Type B pancreatic cell (in vitro differentiated cells): Measurements from ENCODE around the gene FIS1. TPM values are rescaled to one million over a fixed set of nuclear protein-coding genes. Genes with fewer than 3 reads are reported as not detected.
"Not testable (repeated sequence)": the region's sequence is repeated elsewhere in the genome, so short reads cannot be mapped to it uniquely, and the experiment has no call there.

Source experiments
- DNase-seq: peaks from one replicate; pipeline ENCODE4 v3.0.0; 2021; ENCODE audit warnings: mixed read lengths; ENCODE audit not compliant: unreplicated experiment; ENCODE audit errors: extremely low spot score
- H3K27ac Mint-ChIP-seq: 2 replicates; pipeline ENCODE4 v1.8.0; 2021; ENCODE audit warnings: mild to moderate bottlenecking, mixed read lengths
- H3K27me3 Mint-ChIP-seq: 2 replicates; pipeline ENCODE4 v1.8.0; 2021; ENCODE audit warnings: mixed read lengths
- H3K36me3 Mint-ChIP-seq: 2 replicates; pipeline ENCODE4 v1.8.0; 2021; ENCODE audit warnings: mixed read lengths
- H3K4me1 Mint-ChIP-seq: one replicate; pipeline ENCODE4 v1.8.0; 2021; ENCODE audit warnings: mixed read lengths; ENCODE audit not compliant: unreplicated experiment
- H3K4me3 Mint-ChIP-seq: 2 replicates; pipeline ENCODE4 v1.8.0; 2021; ENCODE audit warnings: mild to moderate bottlenecking, mixed read lengths
- H3K9me3 Mint-ChIP-seq: 2 replicates; pipeline ENCODE4 v1.8.0; 2021; ENCODE audit warnings: mixed read lengths
- long read RNA-seq: library from polyadenylated mRNA; unstranded; transcript quantifications from one replicate; pipeline ENCODE4 v2.0.0, GENCODE V29; 2020
- total RNA-seq: library from RNA; stranded (reverse); gene quantifications from 2 replicates; pipeline ENCODE4 v1.2.1, GENCODE V29; 2021; ENCODE audit warnings: low replicate concordance
- TF ChIP-seq, protein P1 (sequence below): fragments of 200-600 bp; sonication (generic); conservative IDR thresholded peaks from 2 replicates; pipeline ENCODE4 v1.5.0; 2021; ENCODE audit warnings: antibody characterized with exemption, mild to moderate bottlenecking

Gene FIS1
- 110 and 114 TPM in 2 replicates for total RNA-seq
- long read RNA-seq, transcript FIS1-201 (5 exons, 734 nt) = major isoform, 37 of 45 reads
- long read RNA-seq, partial matches to known transcripts = 0 of 45 reads
- long read RNA-seq, other reads (novel, unspliced or antisense) = 2 of 45 reads

DNA sequence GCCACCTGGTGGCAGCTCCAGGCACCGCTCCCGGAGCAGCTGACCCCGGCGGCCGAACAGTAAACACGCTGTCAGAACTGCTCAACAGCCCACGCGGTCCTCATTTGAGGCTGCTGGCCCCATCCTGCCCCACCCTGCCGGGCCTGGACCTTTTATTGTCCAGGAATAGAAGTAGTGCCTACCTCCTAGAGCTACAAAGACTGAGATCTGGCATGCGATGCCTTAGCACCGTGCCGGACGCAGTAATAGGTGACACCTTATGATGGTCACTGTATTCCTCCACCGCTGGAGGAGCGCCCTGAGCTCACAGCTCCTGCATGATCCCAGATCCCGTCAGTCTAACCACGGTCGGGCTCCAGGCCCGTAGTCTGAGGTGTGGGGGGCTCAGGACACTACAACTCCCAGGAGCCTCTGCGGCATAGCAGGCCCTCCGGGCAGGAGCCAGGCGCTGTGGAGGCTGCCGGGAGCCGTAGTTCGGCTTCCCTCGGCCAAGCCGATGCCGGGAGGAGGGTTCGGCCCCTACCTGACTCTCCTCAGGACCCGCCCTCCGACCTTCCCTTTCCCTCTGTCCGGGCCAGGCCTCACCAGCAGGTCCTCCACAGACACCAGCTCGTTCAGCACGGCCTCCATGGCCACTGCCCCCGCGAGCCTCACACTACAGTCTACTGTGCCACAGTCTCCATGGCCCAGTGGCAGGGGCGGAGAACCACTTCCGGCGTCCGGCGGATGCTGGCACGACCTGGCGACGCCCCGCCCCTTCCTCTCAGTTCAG, at the start of gene FIS1:
TSS of gene FIS1 (minus strand) at position 707 of the 772 bp plus-strand sequence. CDS start at position 630, 77 bp downstream.
- Mint-ChIP-seq H3K36me3 (no peaks in the 10 kb centered on the region), H3K27me3 (no peaks in the 10 kb centered on the region), H3K4me1 (peaks cover 19% of the 10 kb centered on the region), H3K27ac (peak within 1 kb of the TSS; percentile 96), H3K4me3 (peak within 1 kb of the TSS; percentile 99), H3K9me3 (no peaks in the 10 kb centered on the region)
- TF ChIP-seq, protein P1, sequence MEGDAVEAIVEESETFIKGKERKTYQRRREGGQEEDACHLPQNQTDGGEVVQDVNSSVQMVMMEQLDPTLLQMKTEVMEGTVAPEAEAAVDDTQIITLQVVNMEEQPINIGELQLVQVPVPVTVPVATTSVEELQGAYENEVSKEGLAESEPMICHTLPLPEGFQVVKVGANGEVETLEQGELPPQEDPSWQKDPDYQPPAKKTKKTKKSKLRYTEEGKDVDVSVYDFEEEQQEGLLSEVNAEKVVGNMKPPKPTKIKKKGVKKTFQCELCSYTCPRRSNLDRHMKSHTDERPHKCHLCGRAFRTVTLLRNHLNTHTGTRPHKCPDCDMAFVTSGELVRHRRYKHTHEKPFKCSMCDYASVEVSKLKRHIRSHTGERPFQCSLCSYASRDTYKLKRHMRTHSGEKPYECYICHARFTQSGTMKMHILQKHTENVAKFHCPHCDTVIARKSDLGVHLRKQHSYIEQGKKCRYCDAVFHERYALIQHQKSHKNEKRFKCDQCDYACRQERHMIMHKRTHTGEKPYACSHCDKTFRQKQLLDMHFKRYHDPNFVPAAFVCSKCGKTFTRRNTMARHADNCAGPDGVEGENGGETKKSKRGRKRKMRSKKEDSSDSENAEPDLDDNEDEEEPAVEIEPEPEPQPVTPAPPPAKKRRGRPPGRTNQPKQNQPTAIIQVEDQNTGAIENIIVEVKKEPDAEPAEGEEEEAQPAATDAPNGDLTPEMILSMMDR = peak; percentile 92
- DNase-seq = peak; percentile 95

DNA sequence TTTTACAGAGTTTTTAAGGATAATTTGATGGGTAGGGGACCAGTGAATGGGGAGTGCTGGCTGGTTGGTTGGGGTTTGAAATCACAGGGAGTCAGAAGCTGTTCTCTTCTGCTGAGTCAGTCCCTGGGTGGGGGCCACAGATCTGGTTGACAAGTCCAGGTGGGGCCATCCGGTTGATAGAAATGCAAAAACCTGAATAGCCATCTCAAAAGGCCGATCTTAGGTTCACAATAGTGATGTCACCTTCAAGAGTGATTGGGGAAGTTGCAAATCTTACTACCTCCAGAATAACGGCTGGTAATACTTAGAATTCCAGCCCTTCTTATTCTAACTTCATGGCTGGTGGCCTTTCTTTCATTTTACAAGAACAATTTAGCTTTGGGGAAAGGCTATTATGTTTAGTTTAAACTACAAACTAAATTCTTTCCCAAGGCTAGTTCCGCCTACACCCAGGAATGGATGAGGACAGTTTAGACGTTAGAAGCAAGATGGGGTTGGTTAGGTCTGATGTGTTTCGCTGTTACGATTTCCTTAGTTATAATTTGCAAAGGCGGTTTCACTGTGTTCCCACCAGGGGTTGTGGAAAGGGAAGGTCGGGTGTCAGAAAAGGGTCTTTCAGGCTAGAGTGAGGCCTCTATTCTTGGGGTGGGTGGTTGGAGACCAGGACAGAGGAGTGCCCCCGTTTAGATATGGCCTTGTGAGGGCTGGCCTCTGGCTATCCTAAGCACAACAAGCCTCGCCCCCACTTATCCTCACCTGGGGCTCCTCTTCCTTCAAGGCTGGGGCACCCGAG, 49.4 kb upstream of the FIS1 start:
- DNase-seq = no peak
- Mint-ChIP-seq H3K9me3 (no peaks in the 10 kb centered on the region), H3K27me3 (peaks cover 80% of the 10 kb centered on the region)

DNA sequence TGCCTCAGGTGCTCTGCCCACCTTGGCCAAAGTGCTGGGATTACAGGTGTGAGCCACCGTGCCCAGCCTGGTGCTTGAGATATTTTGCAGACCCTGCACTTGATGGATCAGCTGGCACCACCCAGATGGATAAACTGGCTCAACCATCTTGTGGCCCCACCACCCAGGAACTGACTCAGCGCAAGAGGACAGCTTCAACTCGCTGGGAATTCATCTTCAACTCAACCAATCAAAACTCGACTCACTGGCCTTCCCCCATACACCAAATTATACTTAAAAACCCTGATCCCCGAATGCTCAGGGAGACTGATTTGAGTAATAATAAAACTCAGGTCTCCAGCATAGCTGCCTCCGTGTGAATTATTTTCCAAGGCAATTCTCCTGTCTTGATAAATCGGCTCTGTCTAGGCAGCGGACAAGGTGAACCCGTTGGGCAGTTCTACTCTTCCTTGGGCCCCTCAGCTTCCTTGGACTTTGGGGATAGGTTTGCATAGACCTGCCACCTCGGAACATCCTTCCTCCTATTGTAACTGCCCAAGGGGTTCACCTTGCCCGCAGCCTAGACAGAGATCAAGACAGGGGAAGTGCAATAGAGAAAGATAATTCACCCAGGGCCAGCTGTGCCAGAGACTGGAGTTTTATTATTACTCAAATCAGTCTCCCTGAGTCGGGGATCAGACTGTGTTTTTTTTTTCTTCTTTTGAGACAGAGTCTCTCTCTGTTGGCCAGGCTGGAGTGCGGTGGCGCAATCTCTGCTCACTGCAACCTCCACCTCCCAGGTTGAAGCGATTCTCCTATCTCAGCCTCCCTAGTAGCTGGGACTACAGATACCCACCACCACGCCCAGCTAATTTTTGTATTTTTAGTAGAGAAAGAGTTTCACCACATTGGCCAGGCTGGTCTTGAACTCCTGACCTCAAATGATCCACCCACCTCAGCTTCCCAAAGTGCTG, 48.5 kb upstream of the FIS1 start:
- not testable (repeated sequence) for H3K9me3 Mint-ChIP-seq, H3K27ac Mint-ChIP-seq, DNase-seq, H3K36me3 Mint-ChIP-seq, H3K4me3 Mint-ChIP-seq, H3K4me1 Mint-ChIP-seq
- peaks cover 81% of the 10 kb centered on the region for H3K27me3 Mint-ChIP-seq

More for the DNA sequence above, 49.4 kb upstream of the FIS1 start:
- Mint-ChIP-seq H3K36me3 (no peaks in the 10 kb centered on the region), H3K4me1 (peaks cover 4% of the 10 kb centered on the region), H3K27ac (no peak overlapping the region), H3K4me3 (no peak overlapping the region)
- TF ChIP-seq, protein P1 = no peak

DNA sequence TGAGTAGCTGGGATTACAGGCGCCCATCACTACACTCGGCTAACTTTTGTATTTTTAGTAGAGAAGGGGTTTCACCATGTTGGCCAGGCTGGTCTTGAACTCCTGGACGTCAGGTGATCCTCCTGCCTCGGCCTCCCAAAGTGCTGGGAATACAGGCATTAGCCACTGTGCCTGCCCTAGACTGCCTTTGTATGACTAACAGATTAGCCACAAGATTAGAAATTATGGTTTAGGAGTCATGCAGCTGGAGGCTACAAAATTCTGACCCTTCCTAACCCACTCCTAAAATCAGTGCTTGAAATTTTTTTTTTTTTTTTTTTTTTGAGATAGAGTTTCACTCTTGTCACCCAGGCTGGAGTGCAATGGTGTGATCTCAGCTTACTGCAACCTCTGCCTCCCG, 47.7 kb upstream of the FIS1 start:
- H3K27ac Mint-ChIP-seq = not testable (repeated sequence)
- peaks cover 83% of the 10 kb centered on the region for H3K27me3 Mint-ChIP-seq

DNA sequence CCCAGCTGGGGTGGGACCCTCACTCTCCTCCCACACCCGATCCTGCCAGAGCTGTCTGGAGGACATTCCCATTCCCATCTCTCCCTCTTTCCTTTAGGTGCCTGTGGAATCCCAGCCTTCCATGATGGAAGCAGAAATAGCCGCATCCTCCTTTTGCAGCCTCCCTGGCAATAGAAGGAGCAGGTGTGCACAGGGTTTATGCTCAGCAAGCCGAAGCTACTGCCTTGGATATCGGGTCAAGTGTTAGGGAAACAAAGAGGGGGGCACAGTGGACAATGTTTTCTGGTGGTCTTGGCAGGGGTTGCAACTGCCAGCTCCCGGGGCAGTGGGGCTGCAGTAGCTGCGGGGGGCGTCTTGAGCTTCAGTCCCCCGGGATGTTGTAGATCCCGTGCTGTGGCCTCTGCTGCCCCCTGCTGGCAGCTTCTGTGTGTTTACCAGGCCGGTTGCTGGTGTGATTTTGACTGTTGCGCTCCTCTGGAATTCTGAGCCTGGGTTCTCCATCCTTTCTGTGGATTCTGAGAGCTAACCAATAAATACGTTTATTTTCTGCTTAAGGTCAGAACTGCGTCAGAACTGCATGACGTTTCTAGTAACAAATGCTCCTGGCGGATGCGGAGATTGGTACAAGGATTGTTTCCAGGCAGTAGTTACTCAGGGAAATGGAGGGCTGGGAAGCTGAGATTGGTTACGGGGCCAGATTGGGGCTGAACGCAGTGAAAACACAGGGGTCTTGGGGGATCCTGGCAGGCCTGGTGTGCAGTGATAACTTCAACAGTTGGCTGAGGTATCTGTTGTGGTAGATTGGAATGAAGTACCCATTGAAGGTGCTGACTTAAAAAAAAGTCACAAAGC, 45.5 kb upstream of the FIS1 start:
- not testable (repeated sequence) for H3K36me3 Mint-ChIP-seq, H3K27ac Mint-ChIP-seq, H3K4me1 Mint-ChIP-seq, H3K4me3 Mint-ChIP-seq, H3K9me3 Mint-ChIP-seq
- H3K27me3 Mint-ChIP-seq = peaks cover 88% of the 10 kb centered on the region
- TF ChIP-seq, protein P1 = peak; percentile 84
- peak; percentile 76 for DNase-seq

More for the DNA sequence above, 47.7 kb upstream of the FIS1 start:
- H3K36me3 Mint-ChIP-seq, H3K4me3 Mint-ChIP-seq, DNase-seq, H3K9me3 Mint-ChIP-seq, H3K4me1 Mint-ChIP-seq: not testable (repeated sequence)

DNA sequence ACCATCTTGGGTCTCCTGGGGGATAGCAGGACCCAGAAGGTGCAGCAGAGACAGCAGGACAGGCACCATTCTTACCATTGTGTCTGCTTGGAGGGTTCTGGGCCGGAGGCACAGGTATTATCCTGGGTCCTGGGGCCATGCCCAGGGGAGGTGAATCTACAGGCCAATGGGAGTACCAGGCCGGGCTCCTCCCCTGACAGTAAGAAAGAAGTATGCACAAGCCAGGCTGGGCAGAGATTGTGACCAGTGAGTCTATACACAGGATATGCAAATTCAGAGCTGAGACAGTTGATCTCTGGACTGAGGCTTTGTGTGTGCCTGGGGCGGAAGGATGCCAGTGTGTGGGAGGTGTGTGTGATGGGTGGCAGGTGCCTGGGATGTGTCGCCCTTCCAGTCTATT, 44.8 kb upstream of the FIS1 start:
- H3K36me3 Mint-ChIP-seq, DNase-seq, H3K9me3 Mint-ChIP-seq, H3K4me1 Mint-ChIP-seq, H3K4me3 Mint-ChIP-seq, H3K27ac Mint-ChIP-seq: not testable (repeated sequence)
- peaks cover 81% of the 10 kb centered on the region for H3K27me3 Mint-ChIP-seq
